ENCODE measurements around the gene GMDS. TPM values are rescaled to one million over a fixed set of nuclear protein-coding genes. Genes with fewer than 3 reads are reported as not detected.

The GMDS gene
- total and polyA plus RNA-seq, 2 experiments from 2014 or later, result 30.1 to 36.5 TPM

DNA sequence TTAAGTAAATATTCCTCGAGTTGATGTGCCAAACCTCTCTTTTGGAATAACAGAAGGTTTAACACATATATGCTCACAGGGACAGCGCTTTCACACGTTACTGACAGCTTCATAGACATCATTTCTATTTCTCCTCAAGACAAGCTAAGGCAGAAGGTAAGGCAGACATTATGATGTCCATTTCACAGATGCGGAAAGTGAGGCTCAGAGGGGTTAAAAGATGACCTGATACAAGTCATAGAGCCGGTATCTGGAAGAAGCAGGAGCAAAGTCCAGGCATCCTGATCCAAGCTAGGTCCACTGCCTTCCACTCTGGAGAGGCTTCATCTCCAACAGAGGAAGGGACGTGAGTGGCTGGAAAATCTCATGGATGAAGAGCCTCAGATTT lies 548.9 kb downstream of the GMDS start (continued):
- TF ChIP-seq EZH2 (IDR thresholded peaks at IDR 0.05; ENCODE audit: low read depth, unreplicated experiment) (no peak), CREB1 (CRISPR knock-in tag; IDR thresholded peaks at IDR 0.05; ENCODE audit: low read depth) (no peak), NANOG (IDR thresholded peaks at IDR 0.05; ENCODE audit: borderline replicate concordance) (no peak)
- TF ChIP-seq, protein P1, sequence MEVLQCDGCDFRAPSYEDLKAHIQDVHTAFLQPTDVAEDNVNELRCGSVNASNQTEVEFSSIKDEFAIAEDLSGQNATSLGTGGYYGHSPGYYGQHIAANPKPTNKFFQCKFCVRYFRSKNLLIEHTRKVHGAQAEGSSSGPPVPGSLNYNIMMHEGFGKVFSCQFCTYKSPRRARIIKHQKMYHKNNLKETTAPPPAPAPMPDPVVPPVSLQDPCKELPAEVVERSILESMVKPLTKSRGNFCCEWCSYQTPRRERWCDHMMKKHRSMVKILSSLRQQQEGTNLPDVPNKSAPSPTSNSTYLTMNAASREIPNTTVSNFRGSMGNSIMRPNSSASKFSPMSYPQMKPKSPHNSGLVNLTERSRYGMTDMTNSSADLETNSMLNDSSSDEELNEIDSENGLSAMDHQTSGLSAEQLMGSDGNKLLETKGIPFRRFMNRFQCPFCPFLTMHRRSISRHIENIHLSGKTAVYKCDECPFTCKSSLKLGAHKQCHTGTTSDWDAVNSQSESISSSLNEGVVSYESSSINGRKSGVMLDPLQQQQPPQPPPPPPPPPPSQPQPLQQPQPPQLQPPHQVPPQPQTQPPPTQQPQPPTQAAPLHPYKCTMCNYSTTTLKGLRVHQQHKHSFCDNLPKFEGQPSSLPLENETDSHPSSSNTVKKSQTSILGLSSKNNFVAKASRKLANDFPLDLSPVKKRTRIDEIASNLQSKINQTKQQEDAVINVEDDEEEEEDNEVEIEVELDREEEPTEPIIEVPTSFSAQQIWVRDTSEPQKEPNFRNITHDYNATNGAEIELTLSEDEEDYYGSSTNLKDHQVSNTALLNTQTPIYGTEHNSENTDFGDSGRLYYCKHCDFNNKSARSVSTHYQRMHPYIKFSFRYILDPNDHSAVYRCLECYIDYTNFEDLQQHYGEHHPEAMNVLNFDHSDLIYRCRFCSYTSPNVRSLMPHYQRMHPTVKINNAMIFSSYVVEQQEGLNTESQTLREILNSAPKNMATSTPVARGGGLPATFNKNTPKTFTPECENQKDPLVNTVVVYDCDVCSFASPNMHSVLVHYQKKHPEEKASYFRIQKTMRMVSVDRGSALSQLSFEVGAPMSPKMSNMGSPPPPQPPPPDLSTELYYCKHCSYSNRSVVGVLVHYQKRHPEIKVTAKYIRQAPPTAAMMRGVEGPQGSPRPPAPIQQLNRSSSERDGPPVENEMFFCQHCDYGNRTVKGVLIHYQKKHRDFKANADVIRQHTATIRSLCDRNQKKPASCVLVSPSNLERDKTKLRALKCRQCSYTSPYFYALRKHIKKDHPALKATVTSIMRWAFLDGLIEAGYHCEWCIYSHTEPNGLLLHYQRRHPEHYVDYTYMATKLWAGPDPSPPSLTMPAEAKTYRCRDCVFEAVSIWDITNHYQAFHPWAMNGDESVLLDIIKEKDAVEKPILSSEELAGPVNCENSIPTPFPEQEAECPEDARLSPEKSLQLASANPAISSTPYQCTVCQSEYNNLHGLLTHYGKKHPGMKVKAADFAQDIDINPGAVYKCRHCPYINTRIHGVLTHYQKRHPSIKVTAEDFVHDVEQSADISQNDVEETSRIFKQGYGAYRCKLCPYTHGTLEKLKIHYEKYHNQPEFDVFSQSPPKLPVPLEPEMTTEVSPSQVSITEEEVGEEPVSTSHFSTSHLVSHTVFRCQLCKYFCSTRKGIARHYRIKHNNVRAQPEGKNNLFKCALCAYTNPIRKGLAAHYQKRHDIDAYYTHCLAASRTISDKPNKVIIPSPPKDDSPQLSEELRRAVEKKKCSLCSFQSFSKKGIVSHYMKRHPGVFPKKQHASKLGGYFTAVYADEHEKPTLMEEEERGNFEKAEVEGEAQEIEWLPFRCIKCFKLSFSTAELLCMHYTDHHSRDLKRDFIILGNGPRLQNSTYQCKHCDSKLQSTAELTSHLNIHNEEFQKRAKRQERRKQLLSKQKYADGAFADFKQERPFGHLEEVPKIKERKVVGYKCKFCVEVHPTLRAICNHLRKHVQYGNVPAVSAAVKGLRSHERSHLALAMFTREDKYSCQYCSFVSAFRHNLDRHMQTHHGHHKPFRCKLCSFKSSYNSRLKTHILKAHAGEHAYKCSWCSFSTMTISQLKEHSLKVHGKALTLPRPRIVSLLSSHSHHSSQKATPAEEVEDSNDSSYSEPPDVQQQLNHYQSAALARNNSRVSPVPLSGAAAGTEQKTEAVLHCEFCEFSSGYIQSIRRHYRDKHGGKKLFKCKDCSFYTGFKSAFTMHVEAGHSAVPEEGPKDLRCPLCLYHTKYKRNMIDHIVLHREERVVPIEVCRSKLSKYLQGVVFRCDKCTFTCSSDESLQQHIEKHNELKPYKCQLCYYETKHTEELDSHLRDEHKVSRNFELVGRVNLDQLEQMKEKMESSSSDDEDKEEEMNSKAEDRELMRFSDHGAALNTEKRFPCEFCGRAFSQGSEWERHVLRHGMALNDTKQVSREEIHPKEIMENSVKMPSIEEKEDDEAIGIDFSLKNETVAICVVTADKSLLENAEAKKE (CRISPR knock-in tag; IDR thresholded peaks at IDR 0.05), result no peak

DNA sequence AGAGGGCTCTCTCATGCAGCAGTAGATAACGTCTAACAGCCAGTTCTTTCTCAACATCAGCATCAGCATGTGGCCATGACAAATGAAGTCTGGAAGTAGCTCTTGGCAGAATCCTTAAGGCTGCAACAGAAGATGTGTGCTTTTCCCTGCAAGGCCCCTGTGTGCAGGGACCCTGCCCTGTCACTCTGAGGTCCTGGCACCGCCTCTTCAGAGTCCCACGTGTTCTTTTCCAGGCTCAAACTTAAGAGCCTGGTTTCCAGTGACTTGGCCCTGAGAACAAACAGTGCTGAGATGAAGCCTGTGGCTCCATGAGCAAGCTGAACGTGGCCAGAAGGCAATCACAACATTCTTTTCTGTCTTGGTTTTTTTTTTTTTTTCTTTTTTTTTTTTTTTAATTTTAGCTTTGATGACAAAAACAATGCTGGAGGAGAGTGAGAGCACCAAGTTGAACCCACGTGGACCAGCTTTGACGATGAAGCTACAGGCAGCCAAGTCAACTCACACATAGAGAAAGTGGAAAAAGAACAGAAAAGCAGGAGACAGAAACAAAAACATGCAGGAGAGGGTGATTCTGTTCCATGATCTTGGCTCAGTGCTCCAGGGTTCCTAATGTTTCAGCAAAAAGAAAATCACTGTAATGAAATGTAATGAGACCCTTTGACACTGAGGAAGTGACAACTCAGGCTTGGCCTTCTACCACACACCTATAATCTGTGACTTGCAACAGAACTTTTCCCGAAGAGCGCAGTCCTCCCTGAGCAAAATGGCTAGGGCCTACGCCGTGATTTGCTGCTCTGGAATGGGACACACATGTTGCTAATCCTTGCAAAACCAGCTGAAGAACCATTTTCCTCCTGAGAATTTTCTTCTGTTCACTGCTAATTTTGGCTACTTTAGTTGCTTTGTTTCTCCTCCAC lies 549.6 kb downstream of the GMDS start:
- Histone ChIP-seq H3K4me2 (no peak overlapping the region), H4K20me1 (replicated peaks; ENCODE audit: insufficient read depth) (no peaks in the 10 kb centered on the region), H3K4me1 (ENCODE audit: insufficient read depth) (no peaks in the 10 kb centered on the region), H3F3A (replicated peaks; ENCODE audit: low read depth) (no peaks in the 10 kb centered on the region), H2AFZ (no peak overlapping the region), H3K27ac (ENCODE audit: low read depth) (no peak overlapping the region), H3K36me3 (ENCODE audit: insufficient read depth) (no peaks in the 10 kb centered on the region), H3K4me3 (no peak overlapping the region), H3K79me2 (replicated peaks; ENCODE audit: insufficient read depth) (no peaks in the 10 kb centered on the region), H3K9me2 (ENCODE audit: insufficient read depth) (no peaks in the 10 kb centered on the region), H3K27me3 (ENCODE audit: insufficient read depth) (no peaks in the 10 kb centered on the region)
- Mint-ChIP-seq H3K27me3 (ENCODE audit: insufficient read depth, low read depth, poor library complexity) (no peaks in the 10 kb centered on the region), H3K4me1 (peaks cover 5% of the 10 kb centered on the region; the same call in 2 of the 3 replicates), H3K27ac (no peak overlapping the region), H3K4me3 (no peak overlapping the region), H3K9me3 (peaks cover 3% of the 10 kb centered on the region; the same call in 1 of the 3 replicates), H3K36me3 (ENCODE audit: low read depth) (no peaks in the 10 kb centered on the region)
- DNase-seq (ENCODE audit: low spot score) (no peak), ATAC-seq (no peak; the same call in 2 of the 3 replicates)
- TF ChIP-seq NANOG (IDR thresholded peaks at IDR 0.05; ENCODE audit: borderline replicate concordance), result no peak
- TF ChIP-seq POLR2AphosphoS5 (IDR thresholded peaks at IDR 0.05; ENCODE audit: low read depth), result no peak
- TF ChIP-seq STAT1 (IDR thresholded peaks at IDR 0.05; ENCODE audit: unreplicated experiment), result no peak
- TF ChIP-seq, protein P2, sequence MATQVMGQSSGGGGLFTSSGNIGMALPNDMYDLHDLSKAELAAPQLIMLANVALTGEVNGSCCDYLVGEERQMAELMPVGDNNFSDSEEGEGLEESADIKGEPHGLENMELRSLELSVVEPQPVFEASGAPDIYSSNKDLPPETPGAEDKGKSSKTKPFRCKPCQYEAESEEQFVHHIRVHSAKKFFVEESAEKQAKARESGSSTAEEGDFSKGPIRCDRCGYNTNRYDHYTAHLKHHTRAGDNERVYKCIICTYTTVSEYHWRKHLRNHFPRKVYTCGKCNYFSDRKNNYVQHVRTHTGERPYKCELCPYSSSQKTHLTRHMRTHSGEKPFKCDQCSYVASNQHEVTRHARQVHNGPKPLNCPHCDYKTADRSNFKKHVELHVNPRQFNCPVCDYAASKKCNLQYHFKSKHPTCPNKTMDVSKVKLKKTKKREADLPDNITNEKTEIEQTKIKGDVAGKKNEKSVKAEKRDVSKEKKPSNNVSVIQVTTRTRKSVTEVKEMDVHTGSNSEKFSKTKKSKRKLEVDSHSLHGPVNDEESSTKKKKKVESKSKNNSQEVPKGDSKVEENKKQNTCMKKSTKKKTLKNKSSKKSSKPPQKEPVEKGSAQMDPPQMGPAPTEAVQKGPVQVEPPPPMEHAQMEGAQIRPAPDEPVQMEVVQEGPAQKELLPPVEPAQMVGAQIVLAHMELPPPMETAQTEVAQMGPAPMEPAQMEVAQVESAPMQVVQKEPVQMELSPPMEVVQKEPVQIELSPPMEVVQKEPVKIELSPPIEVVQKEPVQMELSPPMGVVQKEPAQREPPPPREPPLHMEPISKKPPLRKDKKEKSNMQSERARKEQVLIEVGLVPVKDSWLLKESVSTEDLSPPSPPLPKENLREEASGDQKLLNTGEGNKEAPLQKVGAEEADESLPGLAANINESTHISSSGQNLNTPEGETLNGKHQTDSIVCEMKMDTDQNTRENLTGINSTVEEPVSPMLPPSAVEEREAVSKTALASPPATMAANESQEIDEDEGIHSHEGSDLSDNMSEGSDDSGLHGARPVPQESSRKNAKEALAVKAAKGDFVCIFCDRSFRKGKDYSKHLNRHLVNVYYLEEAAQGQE (IDR thresholded peaks at IDR 0.05; ENCODE audit: unreplicated experiment), result no peak
- TF ChIP-seq, protein P3, sequence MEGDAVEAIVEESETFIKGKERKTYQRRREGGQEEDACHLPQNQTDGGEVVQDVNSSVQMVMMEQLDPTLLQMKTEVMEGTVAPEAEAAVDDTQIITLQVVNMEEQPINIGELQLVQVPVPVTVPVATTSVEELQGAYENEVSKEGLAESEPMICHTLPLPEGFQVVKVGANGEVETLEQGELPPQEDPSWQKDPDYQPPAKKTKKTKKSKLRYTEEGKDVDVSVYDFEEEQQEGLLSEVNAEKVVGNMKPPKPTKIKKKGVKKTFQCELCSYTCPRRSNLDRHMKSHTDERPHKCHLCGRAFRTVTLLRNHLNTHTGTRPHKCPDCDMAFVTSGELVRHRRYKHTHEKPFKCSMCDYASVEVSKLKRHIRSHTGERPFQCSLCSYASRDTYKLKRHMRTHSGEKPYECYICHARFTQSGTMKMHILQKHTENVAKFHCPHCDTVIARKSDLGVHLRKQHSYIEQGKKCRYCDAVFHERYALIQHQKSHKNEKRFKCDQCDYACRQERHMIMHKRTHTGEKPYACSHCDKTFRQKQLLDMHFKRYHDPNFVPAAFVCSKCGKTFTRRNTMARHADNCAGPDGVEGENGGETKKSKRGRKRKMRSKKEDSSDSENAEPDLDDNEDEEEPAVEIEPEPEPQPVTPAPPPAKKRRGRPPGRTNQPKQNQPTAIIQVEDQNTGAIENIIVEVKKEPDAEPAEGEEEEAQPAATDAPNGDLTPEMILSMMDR (conservative IDR thresholded peaks at IDR 0.05; ENCODE audit: low read depth in 2 of 2), result no peak
- TF ChIP-seq ZNF331 (CRISPR knock-in tag; IDR thresholded peaks at IDR 0.05; ENCODE audit: low read depth), result no peak
- no peak for TF ChIP-seq ZNF114 (CRISPR knock-in tag; IDR thresholded peaks at IDR 0.05)
- TF ChIP-seq EZH2 (IDR thresholded peaks at IDR 0.05; ENCODE audit: low read depth, unreplicated experiment), result no peak
